Heart left ventricle (tissue), 16 donors: ENCODE data around the gene ZEB2. TPM values are rescaled to one million over a fixed set of nuclear protein-coding genes. Genes with fewer than 3 reads are reported as not detected.

Source experiments
- ATAC-seq, 4 donors: fragments of 200-7000 bp; cut with Tn5 transposase; one replicate each; pipeline ENCODE4 v1.9.1; 2020 to 2022; ENCODE audit warnings: moderate library complexity in 4 of 4, mild to moderate bottlenecking in 3 of 4, moderate number of reproducible peaks in 1 of 4
- DNase-seq, 5 donors: peaks; one replicate each; pipeline ENCODE4 v3.0.0-alpha.2; 2020
- H3K27ac ChIP-seq, 12 donors: fragments of 200-600 bp; sonication (generic) in 4 of 12; one replicate each; pipeline versions ENCODE4 v1.5.0 to v1.8.0; 2016 to 2022; ENCODE audit warnings: mild to moderate bottlenecking in 2 of 12
- H3K27me3 ChIP-seq, 9 donors: fragments of 200-600 bp; sonication (generic) in 2 of 9; one replicate each; pipeline versions ENCODE4 v1.5.1 to v1.8.0; 2016 to 2022; ENCODE audit warnings: mild to moderate bottlenecking in 3 of 9
- H3K36me3 ChIP-seq, 9 donors: fragments of 200-600 bp; sonication (generic) in 2 of 9; one replicate each; pipeline versions ENCODE4 v1.5.0 to v1.8.0; 2018 to 2022; ENCODE audit warnings: mild to moderate bottlenecking in 2 of 9
- H3K4me1 ChIP-seq, 12 donors: fragments of 200-600 bp; sonication (generic) in 4 of 12; one replicate each; pipeline versions ENCODE4 v1.5.0 to v1.8.0; 2016 to 2022; ENCODE audit warnings: mild to moderate bottlenecking in 3 of 12
- H3K4me3 ChIP-seq, 12 donors: fragments of 200-600 bp; sonication (generic) in 4 of 12; one replicate each; pipeline versions ENCODE4 v1.5.0 to v1.8.0; 2017 to 2022; ENCODE audit warnings: mild to moderate bottlenecking in 9 of 12, moderate library complexity in 4 of 12
- H3K9me3 ChIP-seq, 12 donors: fragments of 200-600 bp; sonication (generic) in 4 of 12; one replicate each; pipeline versions ENCODE4 v1.5.0 to v1.8.0; 2016 to 2022; ENCODE audit warnings: mild to moderate bottlenecking in 1 of 12
- POLR2A ChIP-seq, 2 donors: fragments of 450-650 bp; IDR thresholded peaks; one replicate each; pipeline ENCODE4 v1.6.1; 2017; ENCODE audit warnings: antibody characterized with exemption in 2 of 2, mild to moderate bottlenecking in 2 of 2, moderate library complexity in 2 of 2
- WGBS, 4 donors: extraction: QIAGEN DNeasy Blood & Tissue Kit in 2 of 4; methylation state at CpG; one replicate each; pipeline versions ENCODE4 v1.1.5 to v1.1.7; 2013 to 2018; 5-methylcytosine and 5-hydroxymethylcytosine counted together
- intact Hi-C, 10 donors: fragments of 100-400 bp; cut with DNase I; formaldehyde crosslinking; loops; one replicate each; pipeline versions ENCODE4 v1.11.1 to v1.14.2; 2022
- polyA plus RNA-seq, 2 donors: library from polyadenylated mRNA; stranded (reverse); fragments of 200-250 nt; gene quantifications; one replicate each; pipeline ENCODE4 v1.2.3, GENCODE V29; 2013
- total RNA-seq, 9 donors: library from RNA; depleted of rRNA in 2 of 9; stranded (reverse); fragments of >200 nt in 2 of 9; fragmentation: NEBNext Ultra II Directional in 3 of 9; extraction: Animal tissue kit (Norgen Biotek cat#: 25700) in 3 of 9; gene quantifications; one replicate each; pipeline versions ENCODE4 v1.1.0 to v1.2.4, GENCODE V29; 2016 to 2023
- TF ChIP-seq, protein P1 (sequence below), 12 donors: fragments of 200-600 bp; sonication (generic) in 4 of 12; IDR thresholded peaks; one replicate each; pipeline versions ENCODE4 v1.5.0 to v1.8.0; 2018 to 2022; ENCODE audit warnings: antibody characterized with exemption in 12 of 12, mild to moderate bottlenecking in 5 of 12
- donor health status: ischemic (EF 13 %, LVEDD 7.1; RV severe dilation, severe dysfunction).
- donor health status: healthy with polysubstance abuse.
- donor health status: DM: no; HTN: yes; CAD: no.
- donor health status: DM: no; HTN: no; CAD: no.
- donor health status: ischemic (EF 25% LVEDD 6.9; RV normal size, moderate dysfunction).
- donor health status: ischemic (EF 25% LVEDD 5.7; RV mildly dilated, moderate dysfunction).
- donor health status: healthy.
- donor health status: DM: yes; HTN: yes; CAD: no.
- donor health status: ischemic (EF 35%, LVEDD 5.7; RV mildly dilated, moderate dysfunction).
- donor health status: nonischemic (EF 11% LVEDD 7.7; RV severe dilation, severe dysfunction).
- donor health status: DM: yes; HTN: yes; CAD: no.
- donor health status: PGD.
- donor health status: ischemic (EF 29% LVEDD 5.4; RV normal size, mild dysfunction).
- donor health status: nonischemic (EF 23%, LVEDD 6.1; RV moderate dilation, normal function).

The ZEB2 gene
- total and polyA plus RNA-seq, 11 donors, result 23.1 to 168 (median 82.4) TPM

DNA sequence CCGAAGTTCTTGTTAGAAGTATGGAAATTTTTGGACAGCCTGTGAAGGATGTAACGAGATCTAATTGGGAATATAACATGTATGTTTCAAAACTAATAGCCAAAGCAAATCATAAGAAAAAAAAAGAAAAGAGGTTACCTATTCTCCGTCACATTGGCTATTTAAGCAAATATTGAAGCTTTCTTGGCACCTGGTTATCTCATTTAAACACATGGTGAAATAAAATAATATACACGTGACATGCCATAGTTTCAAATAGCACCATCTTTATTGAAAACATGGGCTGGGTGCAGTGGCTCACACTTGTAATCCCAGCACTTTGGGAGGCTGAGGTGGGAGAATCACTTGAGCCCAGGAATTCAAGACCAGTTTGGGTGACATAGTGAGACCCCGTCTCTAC lies 56.7 kb downstream of the ZEB2 start:
- no peak for DNase-seq
- no peak overlapping the region for H3K4me3 ChIP-seq
- ATAC-seq, result no peak
- 88 to 95% (median 90%) methylated on average over 5 of the region's 5 CpGs for WGBS, 4 donors
- H3K27me3 ChIP-seq, result no peaks in the 10 kb centered on the region
- peak overlapping the region in 3 of 12 donors; percentile 34 to 57 (median 56) for H3K27ac ChIP-seq
- H3K4me1 ChIP-seq, result peaks cover 0 to 97% (median 51%) of the 10 kb centered on the region in 12 donors
- intact Hi-C loops, result loop anchor here in 2 of 10 donors (5.0 kb wide), 2 partner anchors 44 to 49 kb away; no protein-coding TSS in a partner anchor
- TF ChIP-seq, protein P1, sequence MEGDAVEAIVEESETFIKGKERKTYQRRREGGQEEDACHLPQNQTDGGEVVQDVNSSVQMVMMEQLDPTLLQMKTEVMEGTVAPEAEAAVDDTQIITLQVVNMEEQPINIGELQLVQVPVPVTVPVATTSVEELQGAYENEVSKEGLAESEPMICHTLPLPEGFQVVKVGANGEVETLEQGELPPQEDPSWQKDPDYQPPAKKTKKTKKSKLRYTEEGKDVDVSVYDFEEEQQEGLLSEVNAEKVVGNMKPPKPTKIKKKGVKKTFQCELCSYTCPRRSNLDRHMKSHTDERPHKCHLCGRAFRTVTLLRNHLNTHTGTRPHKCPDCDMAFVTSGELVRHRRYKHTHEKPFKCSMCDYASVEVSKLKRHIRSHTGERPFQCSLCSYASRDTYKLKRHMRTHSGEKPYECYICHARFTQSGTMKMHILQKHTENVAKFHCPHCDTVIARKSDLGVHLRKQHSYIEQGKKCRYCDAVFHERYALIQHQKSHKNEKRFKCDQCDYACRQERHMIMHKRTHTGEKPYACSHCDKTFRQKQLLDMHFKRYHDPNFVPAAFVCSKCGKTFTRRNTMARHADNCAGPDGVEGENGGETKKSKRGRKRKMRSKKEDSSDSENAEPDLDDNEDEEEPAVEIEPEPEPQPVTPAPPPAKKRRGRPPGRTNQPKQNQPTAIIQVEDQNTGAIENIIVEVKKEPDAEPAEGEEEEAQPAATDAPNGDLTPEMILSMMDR (IDR thresholded peaks at IDR 0.05), result no peak
- TF ChIP-seq POLR2A (IDR thresholded peaks at IDR 0.05), result no peak
- peaks cover 0 to 17% (median 0%) of the 10 kb centered on the region in 9 donors for H3K36me3 ChIP-seq
- no peaks in the 10 kb centered on the region for H3K9me3 ChIP-seq

DNA sequence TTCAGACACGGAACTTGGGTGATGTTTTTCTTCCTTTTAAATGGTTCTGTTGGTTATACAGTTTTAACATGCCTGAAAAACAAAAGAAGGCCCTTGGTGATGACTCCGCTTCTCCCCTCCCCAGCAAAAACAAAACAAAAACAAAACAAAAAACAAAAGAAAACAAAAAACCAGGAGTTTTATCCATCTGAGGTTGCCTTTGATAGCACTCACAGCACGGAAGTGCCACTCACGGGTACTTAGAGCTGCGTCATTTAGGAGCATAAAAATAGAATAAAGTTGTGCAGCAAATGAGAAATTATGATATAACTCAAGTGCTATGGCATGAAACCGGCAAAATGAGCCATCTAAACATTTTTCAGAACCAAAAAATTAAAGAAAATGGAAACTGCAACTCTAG lies 57.7 kb downstream of the ZEB2 start:
- TF ChIP-seq, protein P1 (IDR thresholded peaks at IDR 0.05), result no peak
- no peak for TF ChIP-seq POLR2A (IDR thresholded peaks at IDR 0.05)
- no peaks in the 10 kb centered on the region for H3K9me3 ChIP-seq
- 38 to 46% (median 41%) methylated on average over 6 of the region's 6 CpGs for WGBS, 4 donors
- H3K4me3 ChIP-seq, result peak overlapping the region in 1 of 12 donors; percentile 2
- ATAC-seq, result peak; percentile 32 to 59 (median 52)
- H3K4me1 ChIP-seq, result peaks cover 0 to 97% (median 51%) of the 10 kb centered on the region in 12 donors
- H3K27me3 ChIP-seq, result no peaks in the 10 kb centered on the region
- H3K36me3 ChIP-seq, result peaks cover 0 to 13% (median 0%) of the 10 kb centered on the region in 9 donors
- peak overlapping the region in 11 of 12 donors; percentile 26 to 75 (median 56) for H3K27ac ChIP-seq
- no peak for DNase-seq
- intact Hi-C loops, result loop anchor here in 2 of 10 donors (5.0 kb wide), 2 partner anchors 45 to 50 kb away; no protein-coding TSS in a partner anchor

DNA sequence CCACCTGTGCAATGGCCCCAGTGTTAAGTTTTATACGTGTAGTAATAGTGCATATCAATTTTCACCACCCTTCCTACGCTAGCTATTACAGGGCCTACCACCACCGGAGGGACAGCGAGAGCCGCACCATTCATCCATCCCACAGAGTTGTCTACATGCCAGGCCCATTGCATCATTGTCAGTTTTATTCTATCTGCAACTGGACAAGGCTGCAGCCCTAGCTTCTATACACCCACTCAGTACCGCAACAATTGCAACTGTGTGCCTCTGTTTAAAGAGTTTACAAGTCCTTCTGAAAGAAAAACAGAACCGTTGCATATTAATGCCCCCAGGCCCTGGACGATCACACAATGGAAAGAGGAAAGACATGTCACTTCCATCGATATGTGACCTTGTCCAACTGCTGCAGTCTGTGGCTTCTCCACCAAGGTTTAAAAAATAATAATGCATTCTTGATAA lies 58.6 kb downstream of the ZEB2 start:
- no peaks in the 10 kb centered on the region for H3K9me3 ChIP-seq
- peak overlapping the region in 1 of 12 donors; percentile 29 for H3K4me3 ChIP-seq
- peak; percentile 80 to 89 (median 88) for ATAC-seq
- peaks cover 0 to 97% (median 60%) of the 10 kb centered on the region in 12 donors for H3K4me1 ChIP-seq
- peak overlapping the region in 11 of 12 donors; percentile 44 to 75 (median 57) for H3K27ac ChIP-seq
- no peak for TF ChIP-seq POLR2A (IDR thresholded peaks at IDR 0.05)
- TF ChIP-seq, protein P1 (IDR thresholded peaks at IDR 0.05), result peak in 3 of 12 donors; percentile 9 to 30 (median 29)
- DNase-seq, result peak in 4 of 5 donors; percentile 71 to 82 (median 76)
- 20 to 34% (median 26%) methylated on average over 9 of the region's 9 CpGs for WGBS, 4 donors
- H3K36me3 ChIP-seq, result peaks cover 0 to 13% (median 0%) of the 10 kb centered on the region in 9 donors
- no peaks in the 10 kb centered on the region for H3K27me3 ChIP-seq
- intact Hi-C loops, result loop anchor here in 2 of 10 donors (5.0 kb wide), 2 partner anchors 46 to 51 kb away; no protein-coding TSS in a partner anchor

DNA sequence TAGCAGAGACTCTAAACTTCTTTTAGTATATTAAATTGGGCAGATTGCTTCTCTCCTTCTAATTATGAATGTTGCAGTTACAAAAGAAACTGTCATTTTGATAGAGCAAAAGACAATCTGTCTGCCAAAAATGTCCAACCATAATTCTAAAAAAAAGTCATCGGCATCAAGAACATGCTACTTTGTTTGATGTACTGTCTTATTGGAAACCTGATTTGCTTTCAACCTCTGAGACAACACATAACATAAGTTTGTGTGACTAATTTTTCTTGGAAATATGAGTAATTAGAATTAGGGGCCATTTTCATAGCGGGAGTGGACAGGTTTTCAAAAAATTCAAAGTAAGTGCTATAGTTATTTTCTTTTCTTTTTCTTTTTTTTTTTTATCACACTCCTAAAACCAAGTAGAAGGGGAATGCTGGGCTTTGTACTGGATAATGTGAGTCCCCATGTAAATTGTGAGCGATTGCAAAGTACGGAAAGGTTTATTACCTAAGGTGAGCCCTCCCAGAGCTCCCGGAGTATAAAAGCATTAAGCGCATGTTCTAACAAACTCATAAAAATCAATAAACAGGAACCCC lies 59.1 kb downstream of the ZEB2 start:
- 86 to 96% (median 90%) methylated on average over 6 of the region's 6 CpGs for WGBS, 4 donors
- DNase-seq, result no peak
- no peak for ATAC-seq
- peaks cover 0 to 13% (median 0%) of the 10 kb centered on the region in 9 donors for H3K36me3 ChIP-seq
- H3K27ac ChIP-seq, result peak overlapping the region in 11 of 12 donors; percentile 22 to 75 (median 57)
- H3K4me1 ChIP-seq, result peaks cover 0 to 97% (median 65%) of the 10 kb centered on the region in 12 donors
- peak overlapping the region in 1 of 12 donors; percentile 29 for H3K4me3 ChIP-seq
- no peaks in the 10 kb centered on the region for H3K9me3 ChIP-seq
- no peaks in the 10 kb centered on the region for H3K27me3 ChIP-seq
- intact Hi-C loops, result loop anchor here in 2 of 10 donors (5.0 kb wide), 2 partner anchors 46 to 51 kb away; no protein-coding TSS in a partner anchor
- TF ChIP-seq, protein P1 (IDR thresholded peaks at IDR 0.05), result no peak
- no peak for TF ChIP-seq POLR2A (IDR thresholded peaks at IDR 0.05)
